ENCODE data around the gene PBRM1.

- no peak for TF ChIP-seq CTCF (conservative IDR thresholded peaks at IDR 0.05; ENCODE audit: low read depth in 2 of 2)
- TF ChIP-seq POLR2AphosphoS5 (IDR thresholded peaks at IDR 0.05; ENCODE audit: low read depth), result no peak; the same call in 1 of the 2 replicates
- no peak for TF ChIP-seq REST (IDR thresholded peaks at IDR 0.05; ENCODE audit: unreplicated experiment)
- TF ChIP-seq EZH2phosphoT487 (IDR thresholded peaks at IDR 0.05; ENCODE audit: unreplicated experiment), result no peak
These were observed 8.9 kb upstream of the PBRM1 start for GRCh38 chr3:52694528-52695189.

Measured in GM23338 (cell line).